Omental fat pad (tissue), 4 donors: ENCODE data around the gene TFB1M. TPM values are rescaled to one million over a fixed set of nuclear protein-coding genes. Genes with fewer than 3 reads are reported as not detected.
"Not testable (repeated sequence)": the region's sequence is repeated elsewhere in the genome, so short reads cannot be mapped to it uniquely, and the experiment has no call there.

Source experiments
- ATAC-seq: fragments of 150-250 bp; one replicate; pipeline ENCODE4 v1.9.1; 2016; ENCODE audit warnings: mild to moderate bottlenecking, moderate library complexity; ENCODE audit not compliant: low FRiP score
- DNase-seq: peaks from one replicate; pipeline ENCODE4 v3.0.0-alpha.2; 2019; ENCODE audit warnings: low spot score
- total RNA-seq, 4 donors: library from RNA; depleted of rRNA; stranded (reverse); fragments of >200 nt; gene quantifications; one replicate each; pipeline ENCODE4 v1.1.0, GENCODE V29; 2016
- TF ChIP-seq, protein P1 (sequence below), 3 donors: fragments of 450-650 bp; IDR thresholded peaks; one replicate each; pipeline ENCODE4 v1.5.1; 2016 to 2017; ENCODE audit warnings: antibody characterized with exemption in 3 of 3, mild to moderate bottlenecking in 3 of 3, moderate library complexity in 2 of 3

TFB1M gene
- total RNA-seq, 4 donors from 2014 or later, result 6.4 to 9.2 (median 7.2) TPM

DNA sequence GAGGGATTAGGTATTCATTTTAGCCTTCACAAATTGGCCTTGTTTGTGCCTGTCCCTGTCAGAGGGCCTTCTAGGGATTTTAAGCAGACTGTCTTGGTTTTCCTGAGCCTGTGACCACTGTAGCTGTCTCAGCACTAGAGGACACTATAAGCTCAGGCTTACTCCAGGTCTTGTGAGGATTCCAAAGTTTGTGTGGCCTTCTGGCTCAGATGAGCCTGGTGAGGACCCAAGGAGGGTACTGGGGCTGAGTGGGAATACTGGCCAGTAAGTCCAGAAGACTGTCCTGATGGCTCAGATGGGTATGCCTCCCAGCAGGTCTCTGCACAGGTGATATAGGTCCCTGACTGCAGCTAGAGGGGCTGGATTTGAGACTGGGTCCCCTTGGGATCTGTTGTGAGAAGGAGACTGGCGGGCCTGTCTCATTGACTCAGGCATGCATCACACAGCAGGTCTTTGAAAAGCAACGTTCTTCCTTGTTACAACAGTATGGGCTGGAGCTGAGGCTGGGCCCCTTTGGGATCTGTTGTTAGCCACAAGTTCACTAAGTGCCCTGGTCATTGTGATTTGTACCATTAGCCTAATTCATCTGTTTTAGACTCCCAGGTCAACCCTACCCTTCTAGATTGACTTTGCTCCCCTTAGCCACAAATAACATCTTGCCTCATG, 26.3 kb upstream of the TFB1M start:
- TF ChIP-seq, protein P1, sequence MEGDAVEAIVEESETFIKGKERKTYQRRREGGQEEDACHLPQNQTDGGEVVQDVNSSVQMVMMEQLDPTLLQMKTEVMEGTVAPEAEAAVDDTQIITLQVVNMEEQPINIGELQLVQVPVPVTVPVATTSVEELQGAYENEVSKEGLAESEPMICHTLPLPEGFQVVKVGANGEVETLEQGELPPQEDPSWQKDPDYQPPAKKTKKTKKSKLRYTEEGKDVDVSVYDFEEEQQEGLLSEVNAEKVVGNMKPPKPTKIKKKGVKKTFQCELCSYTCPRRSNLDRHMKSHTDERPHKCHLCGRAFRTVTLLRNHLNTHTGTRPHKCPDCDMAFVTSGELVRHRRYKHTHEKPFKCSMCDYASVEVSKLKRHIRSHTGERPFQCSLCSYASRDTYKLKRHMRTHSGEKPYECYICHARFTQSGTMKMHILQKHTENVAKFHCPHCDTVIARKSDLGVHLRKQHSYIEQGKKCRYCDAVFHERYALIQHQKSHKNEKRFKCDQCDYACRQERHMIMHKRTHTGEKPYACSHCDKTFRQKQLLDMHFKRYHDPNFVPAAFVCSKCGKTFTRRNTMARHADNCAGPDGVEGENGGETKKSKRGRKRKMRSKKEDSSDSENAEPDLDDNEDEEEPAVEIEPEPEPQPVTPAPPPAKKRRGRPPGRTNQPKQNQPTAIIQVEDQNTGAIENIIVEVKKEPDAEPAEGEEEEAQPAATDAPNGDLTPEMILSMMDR (IDR thresholded peaks at IDR 0.05), result no peak
- ATAC-seq (no peak), DNase-seq (no peak)

DNA sequence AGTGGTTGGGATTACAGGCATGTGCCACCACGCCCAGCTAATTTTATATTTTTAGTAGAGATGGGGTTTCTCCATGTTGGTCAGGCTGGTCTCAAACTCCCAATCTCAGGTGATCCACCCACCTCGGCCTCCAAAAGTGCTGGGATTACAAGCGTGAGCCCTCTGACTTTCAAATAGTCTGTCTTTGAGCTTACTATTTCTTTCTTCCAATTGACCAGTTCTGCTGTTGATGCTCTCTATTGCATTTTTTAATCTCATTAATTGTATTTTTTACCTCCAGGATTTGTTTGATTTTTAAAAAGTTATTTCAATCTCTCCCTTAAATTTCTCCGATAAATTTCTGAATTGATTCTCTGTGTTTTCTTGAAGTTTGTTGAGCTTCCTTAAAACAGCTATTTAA, 25.6 kb upstream of the TFB1M start:
- ATAC-seq, DNase-seq: not testable (repeated sequence)

DNA sequence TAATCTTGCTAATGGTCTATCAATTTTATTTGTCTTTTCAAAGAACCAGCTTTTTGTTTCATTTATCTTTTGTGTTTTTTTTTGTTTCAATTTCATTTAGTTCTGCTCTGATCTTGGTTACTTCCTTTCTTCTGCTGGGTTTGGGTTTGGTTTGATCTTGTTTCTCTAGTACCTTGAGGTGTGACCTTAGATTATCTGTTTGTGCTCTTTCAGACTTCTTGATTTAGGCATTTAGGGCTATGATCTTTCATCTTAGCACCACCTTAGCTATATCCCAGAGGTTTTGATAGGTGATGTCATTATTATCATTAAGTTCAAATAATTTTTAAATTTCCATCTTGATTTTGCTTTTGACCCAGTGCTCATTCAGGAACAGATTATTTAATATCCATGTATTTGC, 24.0 kb upstream of the TFB1M start:
- not testable (repeated sequence) for DNase-seq, ATAC-seq

DNA sequence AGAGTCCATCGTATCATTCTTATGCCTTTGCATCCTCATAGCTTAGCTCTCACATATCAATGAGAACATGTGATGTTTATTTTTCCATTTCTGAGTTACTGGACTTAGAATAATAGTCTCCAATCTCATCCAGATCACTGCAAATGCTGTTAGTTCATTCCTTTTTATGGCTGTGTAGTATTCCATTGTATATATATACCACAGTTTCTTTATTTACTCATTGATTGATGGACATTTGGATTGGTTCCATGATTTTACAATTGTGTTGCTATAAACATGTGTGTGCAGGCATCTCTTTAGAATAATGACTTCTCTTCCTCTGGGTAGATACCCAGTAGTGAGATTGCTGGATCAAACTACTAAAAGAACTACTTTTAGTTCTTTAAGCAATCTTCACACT, 21.0 kb upstream of the TFB1M start:
- DNase-seq, result no peak
- ATAC-seq, result no peak
- TF ChIP-seq, protein P1 (IDR thresholded peaks at IDR 0.05), result no peak

DNA sequence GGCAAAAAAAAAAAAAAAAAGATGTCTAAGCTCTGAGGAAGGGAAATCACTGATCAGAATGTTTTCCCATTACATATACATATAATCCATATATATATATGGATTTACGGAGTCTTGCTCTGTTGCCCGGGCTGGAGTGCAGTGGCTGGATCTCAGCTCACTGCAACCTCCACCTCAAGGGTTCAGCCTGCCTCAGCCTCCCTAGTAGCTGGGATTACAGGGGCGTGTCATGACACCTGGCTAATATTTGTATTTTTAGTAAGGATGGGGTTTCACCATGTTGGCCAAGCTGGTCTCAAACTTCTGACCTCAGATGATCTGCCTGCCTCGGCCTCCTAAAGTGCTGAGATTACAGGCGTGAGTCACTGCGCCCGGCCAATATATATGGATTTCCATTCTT, 19.8 kb upstream of the TFB1M start:
- ATAC-seq, DNase-seq: not testable (repeated sequence)

DNA sequence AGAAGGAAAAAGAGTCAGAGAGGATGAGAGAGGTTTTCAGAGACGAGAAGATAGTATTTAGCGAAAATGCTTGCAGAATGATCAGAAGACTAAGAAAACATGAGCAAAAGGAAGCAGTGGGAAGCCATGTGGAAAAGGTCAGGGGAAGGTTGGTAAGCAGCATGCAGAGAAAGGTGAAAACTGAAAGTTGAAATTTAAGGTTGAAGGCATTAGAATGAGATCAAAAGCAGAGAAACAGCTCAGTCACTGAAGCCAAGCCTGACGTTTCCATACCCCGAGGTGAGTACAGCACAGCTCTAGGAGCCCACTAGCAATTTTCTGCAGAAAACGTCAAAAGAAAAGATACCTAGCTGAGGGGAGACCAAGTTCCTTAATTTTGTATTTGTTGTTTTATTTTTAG, 19.1 kb upstream of the TFB1M start:
- DNase-seq (no peak), ATAC-seq (no peak)
- TF ChIP-seq, protein P1 (IDR thresholded peaks at IDR 0.05), result no peak

DNA sequence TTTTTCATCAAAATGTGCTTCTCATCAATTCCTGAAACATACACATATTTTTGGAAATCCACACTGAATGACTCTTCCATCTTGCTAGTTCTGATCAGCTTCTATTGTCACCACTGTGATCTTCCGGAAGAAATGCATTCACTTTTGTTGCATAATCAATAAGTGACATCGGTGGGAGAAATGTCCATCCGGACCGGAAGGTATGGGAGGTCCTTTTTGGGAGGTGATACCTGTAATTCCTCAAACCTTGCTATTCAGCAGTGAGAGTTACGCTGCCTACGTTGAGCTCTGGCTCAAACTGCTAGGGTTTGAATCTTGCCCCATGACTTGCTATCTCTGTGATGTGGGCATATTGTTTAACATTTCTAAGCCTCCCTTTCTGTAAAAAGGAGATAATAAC, 16.6 kb upstream of the TFB1M start:
- no peak for DNase-seq
- no peak for ATAC-seq
- TF ChIP-seq, protein P1 (IDR thresholded peaks at IDR 0.05), result no peak

DNA sequence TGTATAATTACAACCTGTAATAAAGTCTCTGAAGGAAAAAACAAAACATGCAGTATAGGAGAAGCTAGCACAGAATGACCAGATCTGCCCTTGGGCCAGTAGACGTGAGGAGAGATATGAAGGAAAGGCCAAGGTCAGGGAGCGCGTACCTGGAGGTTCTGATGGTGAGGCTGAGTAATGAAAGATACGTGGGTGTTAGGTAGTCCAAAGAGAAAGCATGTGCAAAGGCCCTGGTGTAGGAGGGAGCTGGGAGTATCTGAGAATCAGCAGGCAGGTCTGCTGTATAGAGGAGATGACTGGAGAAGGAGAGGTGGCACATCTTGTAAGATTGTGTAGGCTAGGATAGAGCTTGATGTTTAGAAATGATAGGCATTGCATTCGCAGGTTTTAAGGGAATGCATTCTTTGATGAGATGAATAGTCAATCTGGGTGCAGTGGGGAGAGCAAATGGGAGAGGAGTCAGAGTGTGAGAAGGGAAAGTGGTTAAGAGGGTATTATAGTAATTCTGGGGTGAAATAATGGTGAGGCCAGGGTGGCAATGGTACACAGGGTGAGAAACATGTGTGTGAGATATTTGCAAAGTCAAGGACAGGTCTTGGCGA, 15.9 kb upstream of the TFB1M start:
- no peak for ATAC-seq
- TF ChIP-seq, protein P1 (IDR thresholded peaks at IDR 0.05), result no peak

More for the DNA sequence above, 15.9 kb upstream of the TFB1M start:
- no peak for DNase-seq
